Osteocyte (in vitro differentiated cells): Measurements from ENCODE around the gene B3GNT4. TPM values are rescaled to one million over a fixed set of nuclear protein-coding genes. Genes with fewer than 3 reads are reported as not detected.

ENCODE experiments used
- DNase-seq: peaks from one replicate; pipeline ENCODE4 v3.0.0; 2021; ENCODE audit warnings: mixed read lengths; ENCODE audit not compliant: unreplicated experiment; ENCODE audit errors: extremely low spot score
- H3K27ac Mint-ChIP-seq: one replicate; pipeline ENCODE4 v1.8.0; 2021; ENCODE audit warnings: mild to moderate bottlenecking, mixed read lengths; ENCODE audit not compliant: unreplicated experiment
- H3K27me3 Mint-ChIP-seq: one replicate; pipeline ENCODE4 v1.8.0; 2021; ENCODE audit warnings: mixed read lengths; ENCODE audit not compliant: unreplicated experiment
- H3K36me3 Mint-ChIP-seq: one replicate; pipeline ENCODE4 v1.8.0; 2021; ENCODE audit warnings: mixed read lengths; ENCODE audit not compliant: unreplicated experiment
- H3K4me1 Mint-ChIP-seq: one replicate; pipeline ENCODE4 v1.8.0; 2021; ENCODE audit warnings: mixed read lengths; ENCODE audit not compliant: unreplicated experiment
- H3K4me3 Mint-ChIP-seq: one replicate; pipeline ENCODE4 v1.8.0; 2021; ENCODE audit warnings: mild to moderate bottlenecking, moderate library complexity, mixed read lengths; ENCODE audit not compliant: unreplicated experiment
- H3K9me3 Mint-ChIP-seq: one replicate; pipeline ENCODE4 v1.8.0; 2021; ENCODE audit warnings: mixed read lengths; ENCODE audit not compliant: unreplicated experiment
- total RNA-seq: library from RNA; stranded (reverse); gene quantifications from 2 replicates; pipeline ENCODE4 v1.2.1, GENCODE V29; 2021
- TF ChIP-seq, protein P1 (sequence below): fragments of 200-600 bp; sonication (generic); IDR thresholded peaks from 2 replicates; pipeline ENCODE4 v1.5.0; 2021; ENCODE audit warnings: antibody characterized with exemption, mild to moderate bottlenecking, moderate library complexity

Gene B3GNT4
- total RNA-seq, 1 donor from 2014 or later: 0.64 TPM

DNA sequence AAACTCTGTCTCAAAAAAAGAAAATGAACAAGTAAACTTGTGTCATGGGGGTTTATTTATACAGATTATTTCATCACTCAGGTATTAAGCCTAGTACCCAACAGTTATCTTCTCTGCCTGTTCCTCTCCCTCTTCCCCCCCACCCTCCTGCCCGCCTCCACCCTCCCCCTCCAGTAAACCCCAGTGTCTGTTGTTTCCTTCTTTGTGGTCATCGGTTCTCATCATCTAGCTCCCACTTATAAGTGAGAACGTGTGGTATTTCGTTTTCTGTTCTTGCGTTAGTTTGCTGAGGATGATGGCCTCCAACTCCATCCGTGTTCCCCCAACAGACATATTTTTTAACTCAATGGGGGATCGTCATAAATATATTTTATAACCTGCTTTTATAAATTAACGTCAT, 41.8 kb upstream of the B3GNT4 start:
- Mint-ChIP-seq H3K4me3 (no peak overlapping the region), H3K36me3 (no peaks in the 10 kb centered on the region), H3K4me1 (no peaks in the 10 kb centered on the region), H3K27ac (no peak overlapping the region), H3K27me3 (no peaks in the 10 kb centered on the region), H3K9me3 (no peaks in the 10 kb centered on the region)
- no peak for DNase-seq
- TF ChIP-seq, protein P1, sequence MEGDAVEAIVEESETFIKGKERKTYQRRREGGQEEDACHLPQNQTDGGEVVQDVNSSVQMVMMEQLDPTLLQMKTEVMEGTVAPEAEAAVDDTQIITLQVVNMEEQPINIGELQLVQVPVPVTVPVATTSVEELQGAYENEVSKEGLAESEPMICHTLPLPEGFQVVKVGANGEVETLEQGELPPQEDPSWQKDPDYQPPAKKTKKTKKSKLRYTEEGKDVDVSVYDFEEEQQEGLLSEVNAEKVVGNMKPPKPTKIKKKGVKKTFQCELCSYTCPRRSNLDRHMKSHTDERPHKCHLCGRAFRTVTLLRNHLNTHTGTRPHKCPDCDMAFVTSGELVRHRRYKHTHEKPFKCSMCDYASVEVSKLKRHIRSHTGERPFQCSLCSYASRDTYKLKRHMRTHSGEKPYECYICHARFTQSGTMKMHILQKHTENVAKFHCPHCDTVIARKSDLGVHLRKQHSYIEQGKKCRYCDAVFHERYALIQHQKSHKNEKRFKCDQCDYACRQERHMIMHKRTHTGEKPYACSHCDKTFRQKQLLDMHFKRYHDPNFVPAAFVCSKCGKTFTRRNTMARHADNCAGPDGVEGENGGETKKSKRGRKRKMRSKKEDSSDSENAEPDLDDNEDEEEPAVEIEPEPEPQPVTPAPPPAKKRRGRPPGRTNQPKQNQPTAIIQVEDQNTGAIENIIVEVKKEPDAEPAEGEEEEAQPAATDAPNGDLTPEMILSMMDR: no peak

DNA sequence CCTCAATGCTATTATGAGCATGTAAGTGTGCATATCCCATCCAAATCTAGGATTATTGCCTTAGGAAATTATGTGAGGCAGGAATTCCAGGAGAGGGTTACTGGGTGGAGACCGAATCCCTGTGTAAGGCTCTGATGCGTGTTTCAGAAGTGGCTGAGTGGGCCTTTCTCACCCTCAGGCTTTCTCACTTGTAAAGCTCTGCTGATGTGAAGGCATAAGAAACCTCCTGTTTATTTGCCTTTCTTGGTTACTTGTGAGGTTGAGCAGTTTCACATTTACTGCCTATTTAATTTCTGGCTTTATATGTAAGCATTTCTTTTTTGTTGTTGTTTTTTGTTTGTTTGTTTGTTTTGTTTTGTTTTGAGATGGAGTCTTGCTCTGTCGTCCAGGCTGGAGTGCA, 40.5 kb upstream of the B3GNT4 start:
- Mint-ChIP-seq H3K9me3 (no peaks in the 10 kb centered on the region), H3K27ac (no peak overlapping the region), H3K36me3 (no peaks in the 10 kb centered on the region), H3K27me3 (peaks cover 4% of the 10 kb centered on the region), H3K4me1 (no peaks in the 10 kb centered on the region), H3K4me3 (no peak overlapping the region)
- TF ChIP-seq, protein P1: no peak
- DNase-seq: no peak

DNA sequence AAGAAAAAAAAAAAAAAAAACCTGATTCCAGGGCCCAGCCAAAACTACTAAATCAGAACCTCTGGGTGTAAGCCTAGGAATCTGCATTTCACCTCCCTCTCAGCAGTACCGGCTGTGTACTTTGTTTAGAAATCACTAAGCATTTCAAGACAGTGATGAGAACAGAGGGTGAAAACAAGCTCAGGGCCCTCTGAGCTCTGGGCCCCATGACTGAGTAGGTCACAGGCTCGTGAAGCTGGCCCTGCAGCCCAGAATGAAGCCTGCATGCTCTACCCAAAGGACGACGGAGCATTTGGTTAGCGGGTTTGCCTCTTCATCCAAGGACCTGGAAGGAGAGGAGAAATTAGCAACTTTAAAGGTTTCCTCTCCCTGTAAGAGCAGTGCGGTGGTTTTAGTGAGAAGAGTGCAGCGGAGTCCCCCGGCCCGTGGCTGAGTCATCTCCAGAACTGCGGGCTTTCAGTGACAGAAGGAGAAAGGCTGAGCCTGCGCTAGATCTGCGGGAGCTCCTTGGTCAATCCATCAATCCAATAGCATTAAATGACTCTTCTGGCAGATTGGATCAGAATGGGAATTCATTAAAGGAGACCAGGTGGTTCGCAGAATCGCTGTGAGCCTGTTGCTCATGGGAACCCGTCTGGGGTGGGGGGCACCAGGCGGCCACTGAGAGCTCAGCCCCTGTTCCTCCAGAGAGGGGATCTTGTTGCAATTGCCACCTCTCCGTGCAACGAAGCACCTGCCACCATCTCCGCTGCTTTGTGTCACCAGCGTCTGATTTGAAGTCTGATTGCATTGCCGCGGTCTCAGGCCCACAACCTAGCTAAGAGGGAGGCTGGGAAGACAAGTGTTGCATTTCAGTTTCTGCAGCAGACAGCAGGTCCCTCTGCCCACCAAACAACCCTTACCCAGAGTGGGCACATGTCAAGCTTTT, 36.8 kb upstream of the B3GNT4 start:
- Mint-ChIP-seq H3K27me3 (peaks cover 8% of the 10 kb centered on the region), H3K27ac (no peak overlapping the region), H3K9me3 (no peaks in the 10 kb centered on the region), H3K4me3 (no peak overlapping the region), H3K36me3 (no peaks in the 10 kb centered on the region), H3K4me1 (no peaks in the 10 kb centered on the region)
- TF ChIP-seq, protein P1: no peak
- DNase-seq: no peak

DNA sequence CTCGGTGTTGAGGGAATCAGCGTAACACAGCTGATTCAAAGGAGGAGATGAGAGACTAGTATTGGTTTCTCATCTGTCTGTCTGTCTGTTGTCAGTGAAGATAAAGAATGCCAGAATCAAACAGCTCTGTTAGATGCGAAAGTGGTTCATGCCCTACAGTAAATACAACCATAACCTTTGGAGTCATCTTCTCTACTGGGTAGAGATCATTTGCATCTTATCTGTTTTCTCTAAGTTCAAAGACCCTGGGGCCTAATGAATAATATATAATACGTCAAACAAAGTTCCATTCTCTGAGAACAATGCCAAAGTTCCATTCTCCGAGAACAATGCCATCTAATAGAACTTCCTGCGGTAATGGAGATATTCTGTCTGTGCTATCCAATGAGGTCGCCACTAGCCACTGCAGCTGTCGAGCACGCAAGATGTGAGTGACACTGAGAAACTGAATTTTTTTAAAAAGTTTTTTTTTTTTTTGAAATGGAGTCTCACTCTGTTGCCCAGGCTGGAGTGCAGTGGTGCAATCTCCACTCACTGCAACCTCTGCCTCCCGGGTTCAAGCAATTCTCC, 36.1 kb upstream of the B3GNT4 start:
- TF ChIP-seq, protein P1: no peak
- H3K4me3 Mint-ChIP-seq: no peak overlapping the region
- H3K4me1 Mint-ChIP-seq: no peaks in the 10 kb centered on the region
- peaks cover 9% of the 10 kb centered on the region for H3K27me3 Mint-ChIP-seq
- H3K36me3 Mint-ChIP-seq: no peaks in the 10 kb centered on the region
- DNase-seq: no peak
- no peaks in the 10 kb centered on the region for H3K9me3 Mint-ChIP-seq
- H3K27ac Mint-ChIP-seq: no peak overlapping the region

DNA sequence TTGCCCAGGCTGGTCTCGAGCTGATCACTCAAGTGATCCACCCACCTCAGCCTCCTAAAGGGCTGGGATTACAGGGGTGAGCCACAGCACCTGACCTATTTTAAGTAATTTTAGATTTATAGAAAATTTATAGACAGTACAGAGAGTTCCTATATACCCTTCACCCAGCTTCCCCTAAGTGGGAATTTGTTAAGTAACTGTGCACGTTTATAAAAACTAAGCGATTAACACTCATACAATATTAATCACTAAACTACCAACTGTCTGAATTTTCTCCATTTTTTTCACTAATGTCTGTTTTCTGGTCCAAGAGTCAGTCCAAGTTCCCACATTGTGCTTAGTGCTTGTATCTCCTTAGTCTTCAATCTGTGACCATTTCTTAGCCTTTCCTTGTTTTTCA, 35.0 kb upstream of the B3GNT4 start:
- Mint-ChIP-seq H3K27ac (no peak overlapping the region), H3K27me3 (peaks cover 16% of the 10 kb centered on the region), H3K9me3 (no peaks in the 10 kb centered on the region), H3K4me1 (no peaks in the 10 kb centered on the region), H3K4me3 (no peak overlapping the region), H3K36me3 (no peaks in the 10 kb centered on the region)
- TF ChIP-seq, protein P1: no peak
- DNase-seq: no peak
